Right lobe of liver (tissue), 4 donors: ENCODE measurements around the gene MGARP.

Source experiments
- POLR2A ChIP-seq: fragments of 450-650 bp; IDR thresholded peaks from one replicate; pipeline ENCODE4 v1.6.1; 2017; ENCODE audit warnings: antibody characterized with exemption, mild to moderate bottlenecking
- TF ChIP-seq, protein P1 (sequence below), 4 donors: fragments of 200-600 bp in 3 of 4; fragments of 450-650 bp in 1 of 4; IDR thresholded peaks; one replicate each; pipeline versions ENCODE4 v1.5.1 to v1.8.0; 2016 to 2022; ENCODE audit warnings: antibody characterized with exemption in 4 of 4, mild to moderate bottlenecking in 2 of 4
- donor health status: DM: no; HTN: no; CAD: no.
- donor health status: DM: no; HTN: no; CAD: no.
- donor health status: DM: no; HTN: yes; CAD: no.

DNA sequence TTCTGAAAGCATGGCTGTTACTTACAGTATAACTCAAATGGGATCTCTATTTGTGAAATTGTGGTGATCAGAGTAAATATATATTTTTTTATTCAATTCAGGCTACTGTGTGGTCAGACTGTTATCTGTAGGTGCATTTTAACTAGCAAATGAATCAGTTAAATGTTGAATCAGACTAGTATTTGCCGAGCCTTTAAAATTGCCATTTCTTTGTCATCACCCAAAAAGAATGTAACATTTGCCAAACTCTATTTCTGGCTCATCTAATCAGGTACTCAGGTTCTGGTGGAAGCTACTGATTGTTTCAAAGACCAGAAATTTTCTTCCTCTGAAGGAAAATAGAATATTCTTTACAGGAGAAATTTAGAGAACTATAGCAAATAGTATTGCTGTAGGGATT lies 19.5 kb upstream of the MGARP start:
- TF ChIP-seq, protein P1, sequence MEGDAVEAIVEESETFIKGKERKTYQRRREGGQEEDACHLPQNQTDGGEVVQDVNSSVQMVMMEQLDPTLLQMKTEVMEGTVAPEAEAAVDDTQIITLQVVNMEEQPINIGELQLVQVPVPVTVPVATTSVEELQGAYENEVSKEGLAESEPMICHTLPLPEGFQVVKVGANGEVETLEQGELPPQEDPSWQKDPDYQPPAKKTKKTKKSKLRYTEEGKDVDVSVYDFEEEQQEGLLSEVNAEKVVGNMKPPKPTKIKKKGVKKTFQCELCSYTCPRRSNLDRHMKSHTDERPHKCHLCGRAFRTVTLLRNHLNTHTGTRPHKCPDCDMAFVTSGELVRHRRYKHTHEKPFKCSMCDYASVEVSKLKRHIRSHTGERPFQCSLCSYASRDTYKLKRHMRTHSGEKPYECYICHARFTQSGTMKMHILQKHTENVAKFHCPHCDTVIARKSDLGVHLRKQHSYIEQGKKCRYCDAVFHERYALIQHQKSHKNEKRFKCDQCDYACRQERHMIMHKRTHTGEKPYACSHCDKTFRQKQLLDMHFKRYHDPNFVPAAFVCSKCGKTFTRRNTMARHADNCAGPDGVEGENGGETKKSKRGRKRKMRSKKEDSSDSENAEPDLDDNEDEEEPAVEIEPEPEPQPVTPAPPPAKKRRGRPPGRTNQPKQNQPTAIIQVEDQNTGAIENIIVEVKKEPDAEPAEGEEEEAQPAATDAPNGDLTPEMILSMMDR (IDR thresholded peaks at IDR 0.05) = no peak
- no peak for TF ChIP-seq POLR2A
